K562 (cell line): ENCODE data around the gene ZDHHC5. TPM values are rescaled to one million over a fixed set of nuclear protein-coding genes. Genes with fewer than 3 reads are reported as not detected.

Experiments used
- BDP1 ChIP-seq: IDR thresholded peaks from 3 replicates; pipeline ENCODE4 v1.6.1; 2011; ENCODE audit not compliant: insufficient read length, insufficient read depth
- ETS2 ChIP-seq: IDR thresholded peaks from 2 replicates; pipeline ENCODE4 v1.6.1; 2016; ENCODE audit warnings: borderline replicate concordance, missing genetic modification characterization, mild to moderate bottlenecking, moderate library complexity, missing compliant biosample characterization; ENCODE audit not compliant: poor library complexity, severe bottlenecking
- FIP1L1 ChIP-seq: fragments of 200-400 bp; formaldehyde crosslinking; IDR thresholded peaks from 2 replicates; pipeline ENCODE4 v1.6.1; 2018; ENCODE audit warnings: mild to moderate bottlenecking, low read depth, low read length; ENCODE audit not compliant: poor library complexity, severe bottlenecking
- RBM39 ChIP-seq: fragments of 200-400 bp; formaldehyde crosslinking; optimal IDR thresholded peaks from 2 replicates; pipeline ENCODE3; 2018; ENCODE audit warnings: low read depth, low read length
- TFAP4 ChIP-seq: sonication (generic); formaldehyde crosslinking; IDR thresholded peaks from 2 replicates; pipeline ENCODE4 v1.8.0; 2022; ENCODE audit warnings: missing genetic modification reagents, mild to moderate bottlenecking, moderate library complexity, borderline replicate concordance
- THAP12 ChIP-seq: fragments of 250-450 bp; sonication (Bioruptor Pico); IDR thresholded peaks from 2 replicates; pipeline ENCODE4 v1.9.0; 2021; ENCODE audit warnings: mild to moderate bottlenecking, inconsistent platforms
- U2AF2 ChIP-seq: fragments of 200-400 bp; formaldehyde crosslinking; optimal IDR thresholded peaks from 2 replicates; pipeline ENCODE3; 2017; ENCODE audit warnings: low read depth, mild to moderate bottlenecking, low read length
- polyA plus RNA-seq, 8 experiments: library from polyadenylated mRNA; depleted of rRNA in 4 of 8; stranded (reverse) in 5 of 8; unstranded in 3 of 8; fragments of >200 nt; fragmentation: Nextera tagmentation in 2 of 8; fragmentation: Illumina TruSeq in 1 of 8; extraction: Ambion mirVana in 2 of 8; extraction: Trizol in 1 of 8; gene quantifications; 2 replicates each; pipeline versions ENCODE4 v1.2.1 to v1.2.3, GENCODE V29; 2011 to 2014; ENCODE audit warnings: inconsistent platforms in 1 of 8, missing spikeins in 1 of 8
- total RNA-seq, 7 experiments: library from RNA; depleted of rRNA in 6 of 7; stranded (reverse); fragments of >200 nt in 6 of 7; fragmentation: Illumina TruSeq in 2 of 7; extraction: Trizol in 2 of 7; gene quantifications; 2 replicates each; pipeline versions ENCODE4 v1.2.1 to v1.2.3, GENCODE V29; 2011 to 2021; ENCODE audit warnings: low replicate concordance in 1 of 7
- TF ChIP-seq, protein P1 (sequence below): IDR thresholded peaks from 2 replicates; pipeline ENCODE4 v1.6.1; 2012; ENCODE audit warnings: low read depth, low read length, improper control_type of control experiment, borderline replicate concordance
- TF ChIP-seq, protein P2 (sequence below): fragments of 250-450 bp; sonication (Bioruptor Pico); IDR thresholded peaks from 2 replicates; pipeline ENCODE4 v1.8.0; 2022; ENCODE audit warnings: inconsistent platforms
- TF ChIP-seq, protein P3 (sequence below): fragments of 450-650 bp; formaldehyde crosslinking; conservative IDR thresholded peaks from 2 replicates; pipeline ENCODE4 v1.4.0; 2022; ENCODE audit warnings: mild to moderate bottlenecking, missing genetic modification characterization
- TF ChIP-seq, protein P4 (sequence below), 3 experiments: IDR thresholded peaks in 2 of 3; conservative IDR thresholded peaks in 1 of 3; 2 replicates each; pipeline ENCODE4 v1.5.1; 2011 to 2012; ENCODE audit warnings: low read length in 3 of 3, mild to moderate bottlenecking in 3 of 3, control low read depth in 2 of 3, improper control_type of control experiment in 1 of 3, inconsistent platforms in 1 of 3, low read depth in 1 of 3, mixed read lengths in 1 of 3, moderate library complexity in 1 of 3; ENCODE audit not compliant: insufficient read depth in 2 of 3

ZDHHC5 gene
- total and polyA plus RNA-seq, 9 of the 15 experiments (the other 6 are each of a cell fraction or from before 2014, with no cell fraction given): 3.8 to 64.2 (median 35.9) TPM

DNA sequence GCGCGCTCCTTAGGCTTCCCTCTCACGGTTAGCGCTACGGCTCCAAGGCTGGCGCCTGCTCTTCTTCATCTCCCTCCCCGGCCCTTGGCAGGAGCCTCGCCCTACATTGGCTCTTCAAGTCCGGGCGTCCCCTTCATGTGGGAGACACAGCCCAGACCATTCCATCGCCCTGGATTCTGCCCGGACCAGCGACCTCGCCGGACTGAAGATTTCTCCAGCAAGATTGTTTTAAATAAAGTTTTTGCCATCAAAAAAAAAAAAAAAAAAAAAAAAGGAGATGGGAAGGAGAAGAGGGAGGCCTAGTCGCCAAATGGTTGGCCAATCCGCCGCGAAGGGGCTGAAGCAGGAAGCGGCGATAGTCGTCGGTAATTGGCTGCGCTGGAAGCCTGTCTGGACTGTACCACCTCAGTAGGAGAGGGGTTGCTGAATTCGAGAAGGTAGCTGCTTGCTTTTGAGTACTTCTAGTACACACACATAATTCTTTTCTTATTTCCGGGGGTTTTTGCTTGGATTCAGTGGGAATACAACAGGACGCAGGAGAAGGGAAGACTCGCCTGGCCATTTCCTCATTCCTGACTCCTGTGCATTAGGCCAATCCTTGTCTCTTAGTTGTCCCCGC is 688 bp upstream of the ZDHHC5 start (continued):
- TF ChIP-seq, protein P1, sequence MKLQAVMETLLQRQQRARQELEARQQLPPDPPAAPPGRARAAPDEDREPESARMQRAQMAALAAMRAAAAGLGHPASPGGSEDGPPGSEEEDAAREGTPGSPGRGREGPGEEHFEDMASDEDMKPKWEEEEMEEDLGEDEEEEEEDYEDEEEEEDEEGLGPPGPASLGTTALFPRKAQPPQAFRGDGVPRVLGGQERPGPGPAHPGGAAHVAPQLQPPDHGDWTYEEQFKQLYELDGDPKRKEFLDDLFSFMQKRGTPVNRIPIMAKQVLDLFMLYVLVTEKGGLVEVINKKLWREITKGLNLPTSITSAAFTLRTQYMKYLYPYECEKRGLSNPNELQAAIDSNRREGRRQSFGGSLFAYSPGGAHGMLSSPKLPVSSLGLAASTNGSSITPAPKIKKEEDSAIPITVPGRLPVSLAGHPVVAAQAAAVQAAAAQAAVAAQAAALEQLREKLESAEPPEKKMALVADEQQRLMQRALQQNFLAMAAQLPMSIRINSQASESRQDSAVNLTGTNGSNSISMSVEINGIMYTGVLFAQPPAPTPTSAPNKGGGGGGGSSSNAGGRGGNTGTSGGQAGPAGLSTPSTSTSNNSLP: no peak
- TF ChIP-seq ETS2 (no peak), U2AF2 (no peak), RBM39 (no peak), FIP1L1 (no peak), BDP1 (no peak), THAP12 (CRISPR knock-in tag) (no peak), TFAP4 (CRISPR knock-in tag) (no peak; the same call in 1 of the 2 replicates)
- TF ChIP-seq, protein P2, sequence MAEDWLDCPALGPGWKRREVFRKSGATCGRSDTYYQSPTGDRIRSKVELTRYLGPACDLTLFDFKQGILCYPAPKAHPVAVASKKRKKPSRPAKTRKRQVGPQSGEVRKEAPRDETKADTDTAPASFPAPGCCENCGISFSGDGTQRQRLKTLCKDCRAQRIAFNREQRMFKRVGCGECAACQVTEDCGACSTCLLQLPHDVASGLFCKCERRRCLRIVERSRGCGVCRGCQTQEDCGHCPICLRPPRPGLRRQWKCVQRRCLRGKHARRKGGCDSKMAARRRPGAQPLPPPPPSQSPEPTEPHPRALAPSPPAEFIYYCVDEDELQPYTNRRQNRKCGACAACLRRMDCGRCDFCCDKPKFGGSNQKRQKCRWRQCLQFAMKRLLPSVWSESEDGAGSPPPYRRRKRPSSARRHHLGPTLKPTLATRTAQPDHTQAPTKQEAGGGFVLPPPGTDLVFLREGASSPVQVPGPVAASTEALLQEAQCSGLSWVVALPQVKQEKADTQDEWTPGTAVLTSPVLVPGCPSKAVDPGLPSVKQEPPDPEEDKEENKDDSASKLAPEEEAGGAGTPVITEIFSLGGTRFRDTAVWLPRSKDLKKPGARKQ (CRISPR knock-in tag): no peak
- TF ChIP-seq, protein P3, sequence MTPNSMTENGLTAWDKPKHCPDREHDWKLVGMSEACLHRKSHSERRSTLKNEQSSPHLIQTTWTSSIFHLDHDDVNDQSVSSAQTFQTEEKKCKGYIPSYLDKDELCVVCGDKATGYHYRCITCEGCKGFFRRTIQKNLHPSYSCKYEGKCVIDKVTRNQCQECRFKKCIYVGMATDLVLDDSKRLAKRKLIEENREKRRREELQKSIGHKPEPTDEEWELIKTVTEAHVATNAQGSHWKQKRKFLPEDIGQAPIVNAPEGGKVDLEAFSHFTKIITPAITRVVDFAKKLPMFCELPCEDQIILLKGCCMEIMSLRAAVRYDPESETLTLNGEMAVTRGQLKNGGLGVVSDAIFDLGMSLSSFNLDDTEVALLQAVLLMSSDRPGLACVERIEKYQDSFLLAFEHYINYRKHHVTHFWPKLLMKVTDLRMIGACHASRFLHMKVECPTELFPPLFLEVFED (CRISPR knock-in tag): 0 out of 2 replicates have a peak, but pooled peaks have one; percentile 47
- TF ChIP-seq, protein P4, sequence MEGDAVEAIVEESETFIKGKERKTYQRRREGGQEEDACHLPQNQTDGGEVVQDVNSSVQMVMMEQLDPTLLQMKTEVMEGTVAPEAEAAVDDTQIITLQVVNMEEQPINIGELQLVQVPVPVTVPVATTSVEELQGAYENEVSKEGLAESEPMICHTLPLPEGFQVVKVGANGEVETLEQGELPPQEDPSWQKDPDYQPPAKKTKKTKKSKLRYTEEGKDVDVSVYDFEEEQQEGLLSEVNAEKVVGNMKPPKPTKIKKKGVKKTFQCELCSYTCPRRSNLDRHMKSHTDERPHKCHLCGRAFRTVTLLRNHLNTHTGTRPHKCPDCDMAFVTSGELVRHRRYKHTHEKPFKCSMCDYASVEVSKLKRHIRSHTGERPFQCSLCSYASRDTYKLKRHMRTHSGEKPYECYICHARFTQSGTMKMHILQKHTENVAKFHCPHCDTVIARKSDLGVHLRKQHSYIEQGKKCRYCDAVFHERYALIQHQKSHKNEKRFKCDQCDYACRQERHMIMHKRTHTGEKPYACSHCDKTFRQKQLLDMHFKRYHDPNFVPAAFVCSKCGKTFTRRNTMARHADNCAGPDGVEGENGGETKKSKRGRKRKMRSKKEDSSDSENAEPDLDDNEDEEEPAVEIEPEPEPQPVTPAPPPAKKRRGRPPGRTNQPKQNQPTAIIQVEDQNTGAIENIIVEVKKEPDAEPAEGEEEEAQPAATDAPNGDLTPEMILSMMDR (IDR thresholded peaks at IDR 0.05 in 2 of 3, conservative IDR thresholded peaks at IDR 0.05 in 1 of 3; ENCODE audit: insufficient read depth in 2 of 3, low read depth in 1 of 3, low read length in 3 of 3): no peak
